HEK293 (cell line): Measurements from ENCODE around the gene KCNJ6.

Source experiments
- CTCF ChIA-PET: fragments of 350-600 bp; formaldehyde crosslinking; extraction: SDS; loops from one replicate; lab custom pipeline; 2021; ENCODE audit warnings: antibody characterized with exemption; lab: Yijun Ruan, JAX
- POLR2A ChIA-PET: fragments of 300-600 bp; formaldehyde crosslinking; extraction: SDS; loops from one replicate; lab custom pipeline; 2020; ENCODE audit warnings: antibody characterized with exemption, inconsistent platforms; lab: Yijun Ruan, JAX
- H3K27ac ChIP-seq: fragments of 200-500 bp; sonication (Bioruptor generic); 2 replicates; pipeline ENCODE4 v1.5.1; 2014; ENCODE audit warnings: low read depth, low read length, control low read depth, inconsistent platforms; ENCODE audit errors: extremely low read depth
- H3K36me3 ChIP-seq, 2 experiments: fragments of 200-500 bp in 1 of 2; sonication (Bioruptor generic) in 1 of 2; 1 replicate in 1 of 2; 2 replicates in 1 of 2; pipeline ENCODE4 v1.5.1; 2014 to 2017; ENCODE audit warnings: inconsistent platforms in 2 of 2, low read length in 2 of 2; ENCODE audit not compliant: control insufficient read depth in 2 of 2, insufficient read depth in 1 of 2
- H3K4me1 ChIP-seq: fragments of 200-500 bp; sonication (Bioruptor generic); 2 replicates; pipeline ENCODE4 v1.5.1; 2014; ENCODE audit warnings: mild to moderate bottlenecking, low read length, inconsistent platforms; ENCODE audit not compliant: control insufficient read depth, insufficient read depth
- H3K4me3 ChIP-seq: 2 replicates; pipeline ENCODE4 v1.5.1; 2011; ENCODE audit warnings: low read depth, mild to moderate bottlenecking, control low read depth, low read length, moderate library complexity
- H3K9me3 ChIP-seq: fragments of 200-500 bp; sonication (Bioruptor generic); 2 replicates; pipeline ENCODE4 v1.5.1; 2014; ENCODE audit warnings: low read depth, low read length, inconsistent platforms; ENCODE audit not compliant: control insufficient read depth, insufficient read depth
- GLIS2 ChIP-seq: fragments of 450-650 bp; formaldehyde crosslinking; IDR thresholded peaks from 2 replicates; pipeline ENCODE4 v1.5.1; 2016; ENCODE audit warnings: missing biosample characterization, missing genetic modification characterization
- KLF17 ChIP-seq: fragments of 450-650 bp; formaldehyde crosslinking; IDR thresholded peaks from 2 replicates; pipeline ENCODE4 v1.5.1; 2016; ENCODE audit warnings: missing biosample characterization, missing genetic modification characterization
- KLF8 ChIP-seq: fragments of 450-650 bp; formaldehyde crosslinking; IDR thresholded peaks from 2 replicates; pipeline ENCODE4 v1.5.1; 2016; ENCODE audit warnings: missing biosample characterization, missing genetic modification characterization
- OSR2 ChIP-seq: fragments of 450-650 bp; formaldehyde crosslinking; IDR thresholded peaks from 2 replicates; pipeline ENCODE4 v1.5.1; 2016; ENCODE audit warnings: missing biosample characterization, missing genetic modification characterization
- PRDM10 ChIP-seq: fragments of 450-650 bp; formaldehyde crosslinking; IDR thresholded peaks from 2 replicates; pipeline ENCODE4 v1.5.1; 2016; ENCODE audit warnings: missing biosample characterization, missing genetic modification characterization
- ZBTB20 ChIP-seq: fragments of 450-650 bp; formaldehyde crosslinking; IDR thresholded peaks from 2 replicates; pipeline ENCODE4 v1.5.1; 2016; ENCODE audit warnings: missing biosample characterization, missing genetic modification characterization
- ZNF138 ChIP-seq: fragments of 450-650 bp; formaldehyde crosslinking; IDR thresholded peaks from 2 replicates; pipeline ENCODE4 v1.5.1; 2016; ENCODE audit warnings: missing biosample characterization, missing genetic modification characterization, borderline replicate concordance
- ZNF16 ChIP-seq: fragments of 450-650 bp; formaldehyde crosslinking; IDR thresholded peaks from 2 replicates; pipeline ENCODE4 v1.5.1; 2016; ENCODE audit warnings: low read depth, missing biosample characterization, missing genetic modification characterization
- ZNF169 ChIP-seq: fragments of 450-650 bp; formaldehyde crosslinking; IDR thresholded peaks from 2 replicates; pipeline ENCODE4 v1.5.1; 2016; ENCODE audit warnings: missing biosample characterization, missing genetic modification characterization
- ZNF175 ChIP-seq: fragments of 450-650 bp; formaldehyde crosslinking; IDR thresholded peaks from 2 replicates; pipeline ENCODE4 v1.5.1; 2016; ENCODE audit warnings: missing biosample characterization, missing genetic modification characterization
- ZNF24 ChIP-seq: fragments of 450-650 bp; formaldehyde crosslinking; IDR thresholded peaks from 2 replicates; pipeline ENCODE4 v1.5.1; 2016; ENCODE audit warnings: missing biosample characterization, missing genetic modification characterization
- ZNF248 ChIP-seq: fragments of 450-650 bp; formaldehyde crosslinking; IDR thresholded peaks from 2 replicates; pipeline ENCODE4 v1.5.1; 2017; ENCODE audit warnings: missing biosample characterization, missing genetic modification characterization
- ZNF521 ChIP-seq: fragments of 450-650 bp; formaldehyde crosslinking; IDR thresholded peaks from 2 replicates; pipeline ENCODE4 v1.5.1; 2017; ENCODE audit warnings: missing biosample characterization, mild to moderate bottlenecking, missing genetic modification characterization
- ZNF660 ChIP-seq: fragments of 450-650 bp; IDR thresholded peaks from 2 replicates; pipeline ENCODE4 v1.5.1; 2018; ENCODE audit warnings: missing biosample characterization, mild to moderate bottlenecking, missing genetic modification characterization
- ZNF768 ChIP-seq: fragments of 450-650 bp; formaldehyde crosslinking; IDR thresholded peaks from 2 replicates; pipeline ENCODE4 v1.5.1; 2018; ENCODE audit warnings: missing biosample characterization, mild to moderate bottlenecking, missing genetic modification characterization
- ZNF776 ChIP-seq: fragments of 450-650 bp; formaldehyde crosslinking; IDR thresholded peaks from 2 replicates; pipeline ENCODE4 v1.5.0; 2017; ENCODE audit warnings: missing biosample characterization, missing genetic modification characterization, borderline replicate concordance
- ZNF777 ChIP-seq: fragments of 450-650 bp; formaldehyde crosslinking; IDR thresholded peaks from 2 replicates; pipeline ENCODE4 v1.5.1; 2017; ENCODE audit warnings: missing biosample characterization, missing genetic modification characterization, borderline replicate concordance
- TF ChIP-seq, protein P1 (sequence below): fragments of 450-650 bp; IDR thresholded peaks from 2 replicates; pipeline ENCODE4 v1.5.1; 2018; ENCODE audit warnings: missing biosample characterization, mild to moderate bottlenecking, missing genetic modification characterization

The KCNJ6 gene

DNA sequence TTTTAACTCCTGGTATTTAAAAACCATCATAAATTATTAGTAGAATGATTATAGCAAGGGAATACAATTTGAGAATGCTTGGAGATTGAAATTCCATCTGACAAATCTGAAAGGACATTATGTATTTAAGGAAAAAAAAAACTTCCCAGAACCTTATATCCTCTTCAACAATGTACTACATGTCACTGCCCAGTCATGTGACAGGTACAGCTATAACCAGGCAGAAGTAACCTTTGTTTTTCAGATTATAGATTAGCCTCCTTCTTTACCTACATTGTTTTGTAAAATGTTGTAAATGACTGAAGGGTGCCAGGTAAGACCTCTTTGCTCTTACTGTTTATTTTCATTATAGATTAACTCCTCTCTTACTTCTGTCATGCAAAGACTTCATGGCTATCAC lies 96.9 kb downstream of the KCNJ6 start (continued):
- no peak for TF ChIP-seq ZNF776 (tag by site-specific recombination)
- TF ChIP-seq, all 188 proteins: peak for 0

DNA sequence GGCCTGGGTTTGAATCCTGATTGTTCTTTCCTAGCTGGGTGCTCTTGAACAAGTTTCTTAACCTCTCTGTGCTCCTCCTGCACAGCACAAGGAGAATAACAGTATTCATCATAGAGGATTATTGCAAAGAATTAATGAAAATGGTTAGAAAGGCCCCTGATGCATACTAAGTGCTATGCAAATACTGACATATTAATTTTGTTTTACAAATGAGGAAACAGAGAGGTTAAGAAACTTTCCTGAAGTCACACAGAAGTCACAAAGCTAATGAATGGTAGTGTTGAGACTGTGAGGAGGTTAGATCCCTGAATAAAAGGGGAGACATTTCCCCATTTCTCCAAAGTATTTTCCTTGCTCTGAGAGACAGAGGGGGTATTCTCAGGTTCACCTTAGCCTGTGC lies 99.0 kb downstream of the KCNJ6 start:
- ChIA-PET POLR2A (no interaction called here), CTCF (interaction anchor here (0.7 kb wide), 1 partner anchor 26 kb away, joined by 3 read pairs; no protein-coding TSS in a partner anchor)
- Histone ChIP-seq H3K9me3 (no peaks in the 10 kb centered on the region), H3K4me3 (no peak overlapping the region), H3K4me1 (no peaks in the 10 kb centered on the region), H3K36me3 (no peaks in the 10 kb centered on the region)
- TF ChIP-seq ZNF768 (tag by site-specific recombination) (peak; percentile 64; the same call in 1 of the 2 replicates), ZNF24 (tag by site-specific recombination) (no peak)
- TF ChIP-seq, all 188 proteins: peak for 1
- H3K27ac ChIP-seq: no peak overlapping the region

DNA sequence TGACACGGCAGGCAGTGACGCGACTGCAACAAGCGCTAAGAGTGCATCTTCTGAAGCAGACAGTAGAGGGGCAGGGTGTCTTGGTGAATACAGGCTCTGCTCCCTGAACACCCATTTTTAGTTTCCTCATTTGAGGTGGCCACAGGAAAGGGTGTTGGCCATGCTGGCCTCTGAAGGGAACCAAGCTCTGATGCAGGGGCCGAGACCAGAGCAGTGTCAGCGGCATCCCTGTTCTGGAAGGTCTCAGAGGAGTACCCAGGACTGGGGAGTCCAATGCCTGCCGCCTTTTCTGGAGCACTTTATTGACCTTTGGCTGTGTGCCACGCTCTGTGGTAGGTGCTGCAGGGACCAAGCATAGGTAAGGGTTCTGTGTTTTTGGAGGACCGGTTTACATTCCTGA lies 100.4 kb downstream of the KCNJ6 start:
- H3K36me3 ChIP-seq: no peaks in the 10 kb centered on the region
- TF ChIP-seq OSR2 (tag by site-specific recombination): no peak
- TF ChIP-seq ZNF521: no peak
- no peak for TF ChIP-seq PRDM10 (tag by site-specific recombination)
- no peak for TF ChIP-seq ZNF16
- no peak for TF ChIP-seq ZNF248 (tag by site-specific recombination)
- TF ChIP-seq ZNF660: no peak
- no peak for TF ChIP-seq KLF8 (tag by site-specific recombination)
- no peak for TF ChIP-seq ZNF777
- TF ChIP-seq ZNF169: no peak
- TF ChIP-seq ZBTB20 (tag by site-specific recombination): no peak
- no peak for TF ChIP-seq ZNF24 (tag by site-specific recombination)
- TF ChIP-seq ZNF175 (tag by site-specific recombination): no peak
- TF ChIP-seq ZNF138 (tag by site-specific recombination): no peak
- TF ChIP-seq GLIS2: no peak
- no peak for TF ChIP-seq KLF17 (tag by site-specific recombination)
- TF ChIP-seq, protein P1, sequence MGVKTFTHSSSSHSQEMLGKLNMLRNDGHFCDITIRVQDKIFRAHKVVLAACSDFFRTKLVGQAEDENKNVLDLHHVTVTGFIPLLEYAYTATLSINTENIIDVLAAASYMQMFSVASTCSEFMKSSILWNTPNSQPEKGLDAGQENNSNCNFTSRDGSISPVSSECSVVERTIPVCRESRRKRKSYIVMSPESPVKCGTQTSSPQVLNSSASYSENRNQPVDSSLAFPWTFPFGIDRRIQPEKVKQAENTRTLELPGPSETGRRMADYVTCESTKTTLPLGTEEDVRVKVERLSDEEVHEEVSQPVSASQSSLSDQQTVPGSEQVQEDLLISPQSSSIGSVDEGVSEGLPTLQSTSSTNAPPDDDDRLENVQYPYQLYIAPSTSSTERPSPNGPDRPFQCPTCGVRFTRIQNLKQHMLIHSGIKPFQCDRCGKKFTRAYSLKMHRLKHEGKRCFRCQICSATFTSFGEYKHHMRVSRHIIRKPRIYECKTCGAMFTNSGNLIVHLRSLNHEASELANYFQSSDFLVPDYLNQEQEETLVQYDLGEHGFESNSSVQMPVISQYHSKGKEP (tag by site-specific recombination): no peak
- H3K27ac ChIP-seq: no peak overlapping the region
- no peak overlapping the region for H3K4me3 ChIP-seq
- H3K9me3 ChIP-seq: no peaks in the 10 kb centered on the region
- CTCF ChIA-PET: interaction anchor here (0.7 kb wide), 1 partner anchor 104 kb away, joined by 4 read pairs; no protein-coding TSS in a partner anchor
- no peaks in the 10 kb centered on the region for H3K4me1 ChIP-seq
- POLR2A ChIA-PET: no interaction called here
